ENCODE results near the gene CARD9.
A peak's percentile ranks its signal among the peaks of the same experiment; 100 is the strongest.

DNA sequence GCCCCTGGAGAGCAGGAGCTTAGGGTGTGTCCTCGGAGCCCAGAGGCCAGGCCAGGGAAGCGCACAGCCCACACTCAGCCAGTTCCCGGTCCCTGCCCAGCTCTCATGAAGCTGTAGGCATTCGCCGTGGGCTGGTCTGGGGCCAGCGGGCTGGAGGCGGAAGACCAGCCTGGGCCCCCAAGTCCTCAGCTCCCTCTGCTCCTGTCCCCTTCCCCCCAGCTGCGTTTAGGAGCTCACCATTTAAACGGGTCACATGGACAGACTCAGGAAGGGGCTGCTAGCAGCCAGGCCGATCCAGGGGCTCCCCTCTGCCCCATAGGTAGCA lies 27.4 kb downstream of the CARD9 start:
- no peak for TF ChIP-seq EZH2 (IDR thresholded peaks at IDR 0.05; ENCODE audit: low read length, unreplicated experiment)
- TF ChIP-seq, protein P1, sequence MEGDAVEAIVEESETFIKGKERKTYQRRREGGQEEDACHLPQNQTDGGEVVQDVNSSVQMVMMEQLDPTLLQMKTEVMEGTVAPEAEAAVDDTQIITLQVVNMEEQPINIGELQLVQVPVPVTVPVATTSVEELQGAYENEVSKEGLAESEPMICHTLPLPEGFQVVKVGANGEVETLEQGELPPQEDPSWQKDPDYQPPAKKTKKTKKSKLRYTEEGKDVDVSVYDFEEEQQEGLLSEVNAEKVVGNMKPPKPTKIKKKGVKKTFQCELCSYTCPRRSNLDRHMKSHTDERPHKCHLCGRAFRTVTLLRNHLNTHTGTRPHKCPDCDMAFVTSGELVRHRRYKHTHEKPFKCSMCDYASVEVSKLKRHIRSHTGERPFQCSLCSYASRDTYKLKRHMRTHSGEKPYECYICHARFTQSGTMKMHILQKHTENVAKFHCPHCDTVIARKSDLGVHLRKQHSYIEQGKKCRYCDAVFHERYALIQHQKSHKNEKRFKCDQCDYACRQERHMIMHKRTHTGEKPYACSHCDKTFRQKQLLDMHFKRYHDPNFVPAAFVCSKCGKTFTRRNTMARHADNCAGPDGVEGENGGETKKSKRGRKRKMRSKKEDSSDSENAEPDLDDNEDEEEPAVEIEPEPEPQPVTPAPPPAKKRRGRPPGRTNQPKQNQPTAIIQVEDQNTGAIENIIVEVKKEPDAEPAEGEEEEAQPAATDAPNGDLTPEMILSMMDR (conservative IDR thresholded peaks at IDR 0.05; ENCODE audit: low read depth, low read length), result 0 out of 2 replicates have a peak, but pooled peaks have one; percentile 3
- TF ChIP-seq EZH2phosphoT487 (IDR thresholded peaks at IDR 0.05; ENCODE audit: borderline replicate concordance, low read length), result no peak
